ENCODE data around the gene FAM72B. TPM values are rescaled to one million over a fixed set of nuclear protein-coding genes. Genes with fewer than 3 reads are reported as not detected.
"Not testable (repeated sequence)": the region's sequence is repeated elsewhere in the genome, so short reads cannot be mapped to it uniquely, and the experiment has no call there.

FAM72B gene
- total RNA-seq, 4 donors from 2014 or later = 0.66 to 1.3 (median 1.2) TPM

DNA sequence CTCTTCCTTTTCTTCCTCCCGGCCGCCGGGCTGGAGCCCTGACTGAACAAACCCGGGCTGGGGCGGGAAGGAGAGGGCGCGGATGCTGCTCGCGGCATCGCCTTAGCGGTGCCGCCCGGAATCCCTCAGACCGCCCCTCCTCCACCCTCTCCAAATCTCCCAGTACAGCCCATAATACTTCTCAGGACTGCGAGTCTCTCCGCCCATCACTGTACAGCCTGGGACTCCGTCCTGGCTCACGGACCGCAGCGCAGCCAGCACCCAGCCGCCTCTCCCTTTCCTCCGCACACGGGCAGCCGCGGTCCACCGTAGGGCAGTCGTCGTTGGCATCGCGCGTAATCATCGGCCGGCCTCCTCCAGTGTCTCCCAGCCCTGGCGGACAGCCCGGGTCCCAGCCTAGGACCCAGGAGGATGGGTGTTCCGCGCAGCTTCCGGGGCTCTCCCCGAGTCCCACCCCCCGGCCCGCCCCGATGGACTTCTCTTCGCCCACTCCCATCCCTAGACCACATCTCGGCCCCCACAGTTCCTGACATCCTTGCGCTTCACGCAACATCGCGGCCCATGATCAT lies 1.1 kb upstream of the FAM72B start:
- H3K9me3 ChIP-seq; H3K27me3 ChIP-seq; DNase-seq (ENCODE audit: low spot score in 2 of 2); H3K36me3 ChIP-seq; H3K4me1 ChIP-seq: not testable (repeated sequence)
- Histone ChIP-seq H3K4me3 (peak overlapping the region; percentile 20 to 53 (median 32)), H3K27ac (peak overlapping the region in 3 of 4 donors; percentile 75 to 83 (median 76))
- peak in 1 of 2 donors; percentile 1 for TF ChIP-seq POLR2A (IDR thresholded peaks at IDR 0.05)
- no CpG with 5 or more reads among the region's 48 CpGs for WGBS, 2 donors

DNA sequence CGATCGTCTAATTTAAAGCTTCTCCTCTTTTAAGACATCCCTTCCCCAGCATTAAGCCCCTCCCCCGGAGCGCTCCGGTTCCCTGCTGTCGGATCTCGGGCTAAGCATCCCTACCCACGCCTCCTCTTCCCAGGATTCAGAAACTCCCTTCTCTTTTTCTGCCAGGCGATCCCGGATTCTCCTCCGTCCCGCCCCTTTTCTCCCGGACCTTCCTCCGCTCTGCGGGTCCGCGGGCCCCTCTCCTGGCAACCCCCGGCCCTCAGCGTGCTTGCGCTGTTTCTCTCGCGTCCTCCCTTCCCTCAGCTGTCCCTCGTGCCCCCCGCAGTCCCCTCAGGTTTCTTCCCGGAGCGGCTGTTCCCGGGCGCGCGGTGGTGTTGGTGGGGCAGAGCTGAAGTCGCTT lies 273 bp downstream of the FAM72B start:
- 1% methylated on average over 14 of the region's 31 CpGs; no CpG with 5 or more reads in 1 of the 2 donors for WGBS, 2 donors
- H3K4me1 ChIP-seq; H3K27ac ChIP-seq; DNase-seq (ENCODE audit: low spot score in 2 of 2); H3K27me3 ChIP-seq; H3K36me3 ChIP-seq; H3K9me3 ChIP-seq: not testable (repeated sequence)
- peak overlapping the region in 3 of 4 donors; percentile 12 to 44 (median 25) for H3K4me3 ChIP-seq

DNA sequence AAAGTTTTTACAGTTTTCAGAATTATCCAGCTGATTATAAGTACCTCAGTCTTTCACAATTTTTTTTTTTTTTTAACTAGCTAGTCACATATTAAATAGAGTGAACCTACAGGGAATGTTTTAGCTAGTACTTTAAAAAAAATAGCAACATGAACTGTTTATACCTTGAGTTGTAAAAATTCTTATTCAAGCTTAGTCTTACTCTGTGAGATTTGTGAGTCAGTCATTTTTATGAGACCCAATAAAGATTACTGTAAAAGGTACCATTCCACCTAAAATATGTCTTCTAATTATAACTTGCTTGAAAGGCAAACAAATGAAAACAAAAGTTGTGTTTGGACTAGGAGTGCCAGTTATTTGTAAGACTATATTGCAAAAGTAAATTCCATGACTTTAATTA lies 5.9 kb downstream of the FAM72B start:
- H3K27me3 ChIP-seq; H3K4me3 ChIP-seq; DNase-seq (ENCODE audit: low spot score in 2 of 2); H3K9me3 ChIP-seq; H3K4me1 ChIP-seq; H3K27ac ChIP-seq; H3K36me3 ChIP-seq: not testable (repeated sequence)

DNA sequence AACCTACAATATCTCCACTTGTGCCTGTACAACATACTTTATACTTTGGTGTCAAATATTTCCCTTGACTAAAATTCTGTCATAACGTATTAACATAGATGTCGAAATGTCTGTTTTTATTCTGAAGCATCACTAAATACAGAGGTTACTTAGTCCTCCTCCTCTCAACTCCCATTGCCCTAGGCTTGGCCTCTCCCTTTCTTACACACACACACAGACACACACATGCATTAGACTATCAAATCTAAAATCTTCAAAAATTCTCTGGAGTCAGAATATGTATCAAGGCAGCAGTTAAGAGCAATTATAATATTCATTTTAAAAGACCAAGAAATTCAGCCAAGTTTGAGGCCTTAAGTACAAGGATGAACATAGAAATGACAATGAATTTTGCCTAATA lies 7.5 kb downstream of the FAM72B start:
- not testable (repeated sequence) for DNase-seq (ENCODE audit: low spot score in 2 of 2); H3K9me3 ChIP-seq; H3K27me3 ChIP-seq; H3K4me1 ChIP-seq; H3K36me3 ChIP-seq; H3K27ac ChIP-seq; H3K4me3 ChIP-seq
- WGBS, 2 donors = 93 to 95% methylated on average over 2 of the region's 2 CpGs

DNA sequence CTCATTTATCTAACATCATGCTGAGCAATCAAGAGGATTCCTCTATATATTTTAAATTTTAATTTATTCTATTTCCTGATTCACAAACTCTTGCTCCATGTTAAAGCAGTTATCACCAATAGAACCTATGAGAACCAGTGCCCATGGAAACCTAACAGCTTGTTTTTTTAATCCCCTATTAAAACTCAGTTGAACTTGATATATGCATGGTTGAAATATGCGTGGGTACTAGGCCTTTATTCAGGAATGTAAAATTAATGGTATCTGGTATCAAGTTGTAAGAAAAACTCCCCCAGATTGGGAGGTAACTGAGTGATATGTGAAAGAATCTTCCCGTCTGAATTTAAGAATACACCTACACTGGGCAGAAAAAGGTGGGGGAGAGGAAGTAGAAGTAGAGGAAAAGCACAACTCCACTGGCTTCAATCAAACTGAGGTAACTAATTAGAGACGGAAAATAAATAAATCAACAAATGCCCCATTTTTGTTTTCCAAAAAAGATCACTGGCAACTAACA lies 15.9 kb downstream of the FAM72B start:
- H3K4me1 ChIP-seq; H3K27ac ChIP-seq; H3K36me3 ChIP-seq; DNase-seq (ENCODE audit: low spot score in 2 of 2); H3K9me3 ChIP-seq; H3K27me3 ChIP-seq; H3K4me3 ChIP-seq: not testable (repeated sequence)
- WGBS, 2 donors = 87 to 100% methylated on average over 1 to 3 of the region's 3 CpGs

DNA sequence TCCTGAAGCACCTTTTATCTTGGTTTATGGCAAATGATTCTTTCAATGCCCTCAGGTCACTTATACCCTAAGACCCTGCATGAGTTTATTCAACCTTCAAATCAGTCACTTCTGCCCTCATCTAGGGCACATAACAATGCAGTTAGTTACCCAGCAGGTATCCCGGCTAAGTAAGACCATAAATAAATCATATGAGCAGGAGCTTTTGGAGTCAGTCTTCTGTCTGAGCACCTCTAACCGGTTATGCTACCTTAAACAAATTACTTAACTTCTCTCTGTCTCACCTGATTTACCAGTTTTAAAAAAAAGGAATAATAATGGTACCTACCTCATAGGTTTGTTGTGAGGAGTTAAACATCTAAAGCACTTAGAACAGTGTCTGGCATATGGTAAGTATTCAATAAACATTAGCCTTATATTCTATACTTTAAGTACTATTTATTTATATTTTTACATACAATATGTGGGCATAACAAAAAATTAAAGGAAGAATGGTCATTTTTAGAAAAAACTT lies 16.9 kb downstream of the FAM72B start:
- H3K36me3 ChIP-seq; H3K4me1 ChIP-seq; H3K4me3 ChIP-seq; H3K27ac ChIP-seq; H3K27me3 ChIP-seq; H3K9me3 ChIP-seq; DNase-seq (ENCODE audit: low spot score in 2 of 2): not testable (repeated sequence)
- WGBS, 2 donors = 67 to 82% methylated on average over 2 of the region's 2 CpGs

DNA sequence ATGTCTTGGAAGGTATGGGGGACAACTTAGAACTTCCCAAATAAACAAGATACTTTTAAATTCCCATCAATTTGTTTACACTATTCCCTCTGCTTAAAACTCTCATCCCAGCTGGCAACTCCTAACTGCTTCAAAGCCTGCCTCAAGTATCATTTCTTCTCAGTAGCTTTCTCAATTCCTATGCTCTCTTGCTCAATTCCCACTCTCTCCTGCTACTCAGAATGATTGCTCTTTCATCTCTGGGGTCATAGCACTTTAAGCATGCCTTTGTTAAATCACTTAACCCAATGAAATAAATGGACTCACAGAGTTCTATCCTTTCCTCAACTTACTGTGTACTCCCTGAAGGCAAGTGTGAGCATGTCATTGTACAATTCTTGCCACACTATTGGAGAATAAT lies 18.8 kb downstream of the FAM72B start:
- not testable (repeated sequence) for H3K4me3 ChIP-seq; DNase-seq (ENCODE audit: low spot score in 2 of 2); H3K36me3 ChIP-seq; H3K9me3 ChIP-seq; H3K27me3 ChIP-seq; H3K27ac ChIP-seq; H3K4me1 ChIP-seq

DNA sequence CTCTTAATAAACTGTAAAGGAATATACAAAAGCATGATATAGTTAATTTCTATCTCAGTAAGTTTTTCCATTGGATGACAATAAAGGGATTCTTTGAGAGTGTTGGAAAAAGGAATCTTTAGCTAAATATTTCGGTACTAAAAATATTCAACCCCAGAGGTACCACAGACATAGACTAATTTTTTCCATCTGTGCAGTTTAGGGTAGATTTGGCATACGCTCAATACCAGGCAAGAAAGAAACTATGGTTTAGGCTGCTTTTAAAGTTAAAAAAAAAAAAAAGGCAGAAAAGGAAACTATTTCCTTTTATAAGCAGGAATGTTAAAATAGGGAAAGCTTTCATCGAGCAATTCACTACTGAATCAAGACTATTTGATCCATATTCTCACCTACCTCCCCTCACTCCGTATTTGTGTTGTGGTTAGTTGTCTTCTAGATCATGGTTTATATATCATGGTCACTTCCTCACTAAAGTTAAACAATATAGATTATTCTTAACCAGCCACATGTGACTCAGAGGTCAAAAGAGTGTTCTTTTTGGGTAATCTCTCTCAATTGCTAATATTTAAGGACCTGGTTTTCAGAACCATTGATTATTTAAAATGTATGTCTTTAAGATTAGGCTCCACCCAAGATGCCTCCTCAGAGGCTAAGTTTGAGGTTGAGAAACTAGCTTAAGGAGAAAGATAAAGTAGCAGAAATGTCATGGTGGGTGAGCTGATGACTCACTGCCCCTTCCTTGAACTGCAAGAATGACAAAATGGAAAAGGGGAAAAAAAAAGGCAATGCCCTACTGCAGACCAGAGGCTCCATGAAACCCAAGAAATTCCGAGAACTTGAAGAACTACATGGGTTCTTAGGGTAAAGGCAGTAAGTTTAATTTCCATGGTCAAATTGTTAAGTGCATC lies 20.0 kb downstream of the FAM72B start:
- H3K9me3 ChIP-seq; H3K27me3 ChIP-seq; H3K36me3 ChIP-seq; H3K4me1 ChIP-seq; DNase-seq (ENCODE audit: low spot score in 2 of 2); H3K27ac ChIP-seq; H3K4me3 ChIP-seq: not testable (repeated sequence)
- 28 to 36% methylated on average over 3 of the region's 5 CpGs for WGBS, 2 donors

DNA sequence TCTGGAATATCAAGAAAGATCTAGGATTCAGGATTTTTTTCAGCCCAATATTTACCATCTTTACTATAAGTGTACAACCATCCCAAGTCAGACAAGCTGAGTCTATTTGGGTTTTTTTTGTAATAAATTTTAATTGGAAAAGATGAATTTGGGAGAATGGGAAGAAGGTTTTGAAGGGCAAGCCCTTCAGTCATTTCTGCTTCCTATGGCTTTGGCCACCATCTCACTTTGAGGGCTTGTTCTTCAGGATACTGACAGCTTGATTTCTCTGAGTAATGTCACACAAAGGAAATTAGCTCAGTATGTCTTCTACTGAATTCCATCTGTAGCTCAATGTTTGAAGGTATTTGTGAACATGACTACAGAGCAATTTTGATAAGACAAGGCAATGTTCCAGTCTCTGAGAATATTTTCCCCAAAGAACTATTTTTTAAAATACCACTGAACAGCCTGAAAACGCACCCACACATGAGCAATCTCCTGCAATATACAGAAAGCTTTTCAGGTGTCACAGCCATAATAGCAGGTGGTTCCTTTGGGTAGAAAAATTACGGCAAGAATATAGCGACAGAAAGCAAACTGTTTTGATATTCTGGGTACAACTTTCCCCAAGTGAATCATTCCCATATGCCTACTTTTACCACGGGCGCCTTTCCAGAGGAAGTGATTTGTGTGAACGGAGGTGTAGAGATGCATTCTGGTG lies 22.8 kb downstream of the FAM72B start:
- H3K36me3 ChIP-seq; DNase-seq (ENCODE audit: low spot score in 2 of 2); H3K4me3 ChIP-seq; H3K27ac ChIP-seq; H3K4me1 ChIP-seq; H3K27me3 ChIP-seq; H3K9me3 ChIP-seq: not testable (repeated sequence)
- WGBS, 2 donors = 82 to 94% methylated on average over 3 of the region's 6 CpGs

DNA sequence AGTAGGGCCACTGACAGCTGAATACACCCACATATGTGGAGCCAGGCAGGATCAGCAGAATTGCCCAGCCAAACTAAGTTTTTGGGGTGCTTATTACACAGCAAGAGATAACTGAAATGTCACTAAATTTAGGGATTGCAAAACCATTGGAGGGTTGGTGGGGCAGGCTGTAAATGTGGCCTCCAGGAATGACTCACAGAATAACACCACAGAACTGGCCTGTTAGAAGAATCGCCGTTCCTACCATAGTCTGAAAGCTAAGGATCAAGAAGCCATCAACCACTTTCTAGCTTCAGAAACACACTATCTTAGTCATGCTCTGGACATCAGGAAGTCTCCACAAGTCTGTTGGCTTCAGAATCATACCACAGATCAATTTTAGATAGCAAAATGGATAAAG lies 24.0 kb downstream of the FAM72B start:
- WGBS, 2 donors = 75 to 88% methylated on average over 2 of the region's 2 CpGs
- not testable (repeated sequence) for H3K4me1 ChIP-seq, H3K4me3 ChIP-seq

DNA sequence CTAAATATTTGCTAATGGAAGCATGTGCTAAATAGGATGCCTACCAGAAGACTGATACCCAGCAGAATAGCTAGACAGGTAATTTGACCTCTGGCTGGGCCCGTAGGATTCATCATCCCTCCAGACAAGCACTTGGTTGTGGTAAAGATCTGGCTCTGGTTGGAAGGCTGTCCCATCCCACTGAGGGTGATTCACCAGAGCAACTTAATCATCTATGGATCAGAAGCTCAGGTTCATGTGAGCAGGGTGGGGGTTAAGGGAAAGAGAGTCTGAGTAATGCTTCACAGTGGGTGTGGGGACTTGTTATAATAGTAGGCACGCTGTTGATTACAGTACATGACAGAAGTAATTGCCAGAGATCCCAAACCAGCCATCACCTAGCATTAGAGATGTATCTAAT lies 26.5 kb downstream of the FAM72B start:
- H3K9me3 ChIP-seq = not testable (repeated sequence)

More for the DNA sequence above, 24.0 kb downstream of the FAM72B start:
- DNase-seq (ENCODE audit: low spot score in 2 of 2); H3K27ac ChIP-seq; H3K36me3 ChIP-seq; H3K27me3 ChIP-seq; H3K9me3 ChIP-seq: not testable (repeated sequence)

DNA sequence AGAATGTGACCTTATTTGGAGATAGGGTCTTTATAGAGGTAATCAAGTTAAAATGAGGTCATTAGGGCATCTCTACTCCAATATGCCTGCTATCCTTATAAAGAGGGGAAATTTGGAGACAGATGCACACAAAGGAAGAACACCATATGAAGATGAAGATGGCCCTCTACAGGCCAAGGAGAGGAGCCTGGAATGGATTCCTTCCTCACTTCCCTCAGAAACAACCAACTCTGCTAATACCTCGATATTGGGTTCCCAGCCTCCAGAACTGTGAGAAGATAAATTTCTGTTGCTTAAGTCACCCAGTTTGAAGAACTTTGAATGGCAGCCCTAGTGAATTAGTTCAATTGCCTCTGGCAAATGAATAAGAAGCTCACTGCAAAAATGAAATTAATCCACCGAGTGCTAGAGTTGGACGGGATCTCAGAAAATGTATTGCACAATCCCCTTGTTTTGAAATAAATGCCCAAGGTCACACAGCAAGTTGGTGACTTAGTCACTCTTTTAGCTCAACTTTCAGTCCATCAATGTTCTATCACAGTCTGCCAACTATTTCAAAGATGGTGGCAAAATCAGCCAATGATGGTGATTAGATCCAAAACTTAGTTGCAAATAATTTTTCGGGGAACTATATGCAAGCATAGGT lies 27.1 kb downstream of the FAM72B start:
- H3K27ac ChIP-seq; H3K9me3 ChIP-seq; H3K4me3 ChIP-seq; H3K36me3 ChIP-seq; H3K27me3 ChIP-seq; H3K4me1 ChIP-seq; DNase-seq (ENCODE audit: low spot score in 2 of 2): not testable (repeated sequence)
- no CpG with 5 or more reads among the region's 4 CpGs for WGBS, 2 donors

More for the DNA sequence above, 26.5 kb downstream of the FAM72B start:
- H3K4me3 ChIP-seq; H3K36me3 ChIP-seq; H3K27ac ChIP-seq; H3K4me1 ChIP-seq; DNase-seq (ENCODE audit: low spot score in 2 of 2); H3K27me3 ChIP-seq: not testable (repeated sequence)
- WGBS, 2 donors = 55 to 57% methylated on average over 1 of the region's 2 CpGs

Measured in tibial nerve (tissue), 4 donors.